Activated CD8-positive, alpha-beta memory T cell treated with anti-CD3 and anti-CD28 coated beads for 36 hours (primary cell): ENCODE measurements around the gene MAFG. TPM values are rescaled to one million over a fixed set of nuclear protein-coding genes. Genes with fewer than 3 reads are reported as not detected.

Experiments
- CTCF ChIA-PET: fragments of 350-600 bp; sonication (Branson Sonifier 250); formaldehyde crosslinking; loops from one replicate; lab custom pipeline; 2021; ENCODE audit warnings: antibody characterized with exemption; lab: Charles Lee
- POLR2A ChIA-PET: fragments of 350-600 bp; sonication (Branson Sonifier 250); formaldehyde crosslinking; loops from one replicate; lab custom pipeline; 2021; ENCODE audit warnings: antibody characterized with exemption; lab: Charles Lee
- total RNA-seq, 2 experiments: library from RNA; stranded (reverse); gene quantifications; one replicate each; pipeline ENCODE4 v1.2.3, GENCODE V29; 2021

MAFG gene
- total RNA-seq, 2 experiments from 2014 or later = 28.2 to 29.7 TPM

DNA sequence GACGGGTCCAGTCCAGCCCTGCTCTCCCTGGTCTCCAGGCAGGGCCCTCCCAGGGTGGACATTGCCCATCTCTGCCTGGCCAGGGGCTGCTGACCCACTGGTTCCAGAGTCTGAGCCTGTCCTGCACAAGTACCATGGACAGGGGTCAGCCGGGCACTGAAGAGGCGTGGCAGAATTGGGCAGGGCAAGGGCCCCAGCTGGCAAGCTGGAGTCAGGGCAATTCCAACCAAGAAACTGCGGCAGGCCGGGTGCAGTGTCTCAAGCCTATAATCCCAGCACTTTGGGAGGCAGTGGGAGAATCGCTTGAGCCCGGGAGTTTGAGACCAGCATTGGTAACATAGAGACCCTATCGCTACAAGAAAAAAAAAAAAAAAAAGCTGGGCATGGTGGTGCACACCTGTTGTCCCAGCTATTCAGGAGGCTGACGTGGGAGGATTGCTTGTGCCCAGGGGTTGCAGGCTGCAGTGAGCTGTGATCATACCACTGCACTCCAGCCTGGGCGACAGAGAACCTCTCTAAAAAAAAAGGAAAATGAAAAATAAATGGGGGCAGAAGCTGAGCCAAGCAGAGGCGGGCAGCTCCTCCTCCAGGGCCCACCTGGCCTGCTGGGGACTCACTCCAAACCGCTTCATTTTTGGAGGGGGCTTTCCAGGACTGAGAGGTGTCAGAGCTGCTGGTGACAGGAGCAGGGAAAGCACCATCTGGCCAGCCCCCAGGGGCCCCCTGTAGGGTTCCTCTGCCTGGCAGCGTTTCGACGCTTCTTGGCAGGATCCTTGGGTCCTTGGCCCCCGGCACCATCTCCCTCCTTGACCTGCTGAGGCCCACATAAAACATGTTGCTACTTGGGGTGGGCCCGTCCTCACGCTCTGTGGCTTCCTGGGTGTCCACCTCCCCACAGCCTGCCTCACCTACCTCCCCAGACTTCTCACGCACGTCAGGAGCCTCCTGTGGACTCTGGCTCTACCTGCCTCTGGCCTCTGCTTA is 2.9 kb upstream of the MAFG start:
- ChIA-PET CTCF (interaction anchor here (0.8 to 1.2 kb wide), 2 partner anchors 13 to 91 kb away, joined by 4 to 6 read pairs; partner anchors contain the start of gene SIRT7), POLR2A (interaction anchor here (0.5 kb wide), 1 partner anchor 156 kb away, joined by 3 read pairs; no protein-coding TSS in a partner anchor)

DNA sequence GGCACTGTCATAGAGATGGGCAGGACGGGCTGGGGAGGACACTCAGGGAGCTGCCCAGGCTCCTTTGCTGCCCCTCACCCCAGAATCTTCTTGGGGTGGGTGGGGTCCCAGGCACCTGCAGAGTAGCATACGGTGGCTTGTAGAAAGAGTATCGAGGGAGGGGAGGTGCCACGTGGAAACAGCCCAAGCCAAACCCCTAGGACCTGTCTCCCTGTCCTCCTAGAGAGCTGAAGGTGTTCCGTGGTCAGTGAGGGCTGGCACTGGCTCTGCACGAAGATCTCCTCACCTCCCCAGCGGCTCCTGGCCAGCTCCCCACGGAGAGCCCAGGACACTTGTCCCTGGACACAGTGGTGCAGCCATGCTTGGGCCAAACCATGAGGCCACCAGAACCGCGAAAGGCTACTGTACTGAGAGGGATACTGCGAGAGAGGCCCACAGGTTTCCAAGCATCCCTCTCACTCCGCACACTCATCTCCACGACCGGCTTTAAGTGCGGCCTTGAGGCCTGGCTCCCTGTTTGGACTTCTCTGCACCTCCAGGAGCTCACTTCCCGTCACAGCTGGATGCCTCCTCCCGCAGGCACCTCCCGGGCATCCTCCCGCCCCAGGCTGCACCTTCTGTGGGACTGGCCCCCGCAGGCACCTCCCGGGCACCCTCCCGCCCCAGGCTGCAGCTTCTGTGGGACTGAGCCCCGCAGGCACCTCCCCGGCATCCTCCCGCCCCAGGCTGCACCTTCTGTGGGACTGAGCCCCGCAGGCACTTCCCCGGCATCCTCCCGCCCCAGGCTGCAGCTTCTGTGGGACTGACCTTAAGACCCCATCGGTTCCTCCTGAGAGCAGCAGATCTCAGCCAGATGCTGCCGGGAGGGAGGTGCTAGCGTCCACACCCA is 2.0 kb upstream of the MAFG start:
- POLR2A ChIA-PET = interaction anchor here (1.3 kb wide), 1 partner anchor 8 kb away, joined by 4 read pairs; the partner anchor contains the start of gene PYCR1
- CTCF ChIA-PET = interaction anchor here (1.2 to 2.2 kb wide), 2 partner anchors 12 to 60 kb away, joined by 6 to 9 read pairs; partner anchors contain the start of gene SIRT7

DNA sequence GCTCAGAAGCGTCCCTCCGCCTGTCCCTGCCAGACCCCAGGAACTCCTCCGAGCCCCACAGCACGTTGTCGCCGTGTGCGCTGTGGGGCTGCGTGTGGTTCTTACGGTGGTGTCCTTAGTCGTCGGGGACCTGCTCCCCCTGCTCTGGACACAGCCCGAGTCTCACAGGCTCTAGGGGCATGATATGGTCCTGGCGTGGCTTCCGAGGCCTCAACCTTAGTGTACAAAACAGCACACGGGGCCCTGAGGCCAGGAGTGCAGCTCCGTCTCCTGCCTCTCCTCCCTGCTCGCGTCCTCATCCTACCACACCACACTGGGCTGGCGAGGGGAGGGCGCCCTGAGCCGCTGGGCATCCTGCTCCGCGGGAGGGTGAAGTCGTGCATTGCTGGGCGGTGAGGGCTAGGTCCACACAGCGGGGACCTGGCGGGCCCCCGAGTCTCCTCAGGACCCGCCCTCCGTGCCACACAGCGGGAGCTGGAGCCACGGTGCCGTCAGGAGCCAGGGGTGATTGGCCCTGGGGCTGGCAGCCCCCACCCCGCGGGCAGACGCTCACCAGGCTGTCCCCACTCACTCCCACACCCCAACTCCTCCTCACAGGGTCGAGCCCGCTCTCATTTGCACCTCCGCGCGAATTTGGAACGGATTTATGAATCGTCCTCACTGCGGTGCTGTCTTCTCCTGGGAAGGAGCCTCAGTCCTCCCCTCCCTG is 1.2 kb upstream of the MAFG start:
- POLR2A ChIA-PET = interaction anchor here (1.3 kb wide), 1 partner anchor 9 kb away, joined by 4 read pairs; the partner anchor contains the start of gene PYCR1
- CTCF ChIA-PET = interaction anchor here (1.2 to 2.2 kb wide), 3 partner anchors 37 to 109 kb away, joined by 3 to 9 read pairs (median 4); partner anchors contain the start of genes ALYREF, ANAPC11 and DCXR

DNA sequence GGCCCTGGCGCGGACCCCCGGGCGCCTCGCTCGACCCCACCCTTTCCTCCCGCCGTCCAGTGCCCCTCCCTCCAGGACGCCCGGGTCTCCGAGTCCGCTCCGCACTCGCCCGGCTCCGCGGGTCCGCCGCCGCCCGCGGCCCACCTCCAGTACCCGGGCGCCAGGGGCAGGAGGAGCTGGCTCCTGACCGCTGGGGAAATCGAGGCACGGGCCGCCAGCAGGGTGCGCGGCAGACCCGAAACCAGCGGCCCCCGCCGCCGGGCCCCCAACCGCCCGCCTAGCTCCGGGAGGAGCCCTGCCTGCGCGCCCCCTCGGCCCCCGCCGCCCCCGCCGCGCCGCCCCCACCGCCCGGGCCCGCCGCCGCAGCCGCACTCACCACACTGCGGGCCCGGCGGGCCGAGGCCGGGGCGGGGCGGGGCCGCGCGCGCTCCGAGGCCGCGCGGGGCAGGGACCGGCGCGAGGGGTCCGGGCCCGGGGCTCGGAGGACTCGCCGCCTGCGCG is 333 bp downstream of the MAFG start:
- CTCF ChIA-PET = interaction anchor here (0.6 to 2.2 kb wide), 5 partner anchors 10 to 420 kb away, joined by 3 to 9 read pairs (median 3); partner anchors contain the start of gene DCXR
- POLR2A ChIA-PET = interaction anchor here (0.6 to 1.4 kb wide), 7 partner anchors 11 to 216 kb away, joined by 3 to 11 read pairs (median 4); partner anchors contain the start of gene MCRIP1

DNA sequence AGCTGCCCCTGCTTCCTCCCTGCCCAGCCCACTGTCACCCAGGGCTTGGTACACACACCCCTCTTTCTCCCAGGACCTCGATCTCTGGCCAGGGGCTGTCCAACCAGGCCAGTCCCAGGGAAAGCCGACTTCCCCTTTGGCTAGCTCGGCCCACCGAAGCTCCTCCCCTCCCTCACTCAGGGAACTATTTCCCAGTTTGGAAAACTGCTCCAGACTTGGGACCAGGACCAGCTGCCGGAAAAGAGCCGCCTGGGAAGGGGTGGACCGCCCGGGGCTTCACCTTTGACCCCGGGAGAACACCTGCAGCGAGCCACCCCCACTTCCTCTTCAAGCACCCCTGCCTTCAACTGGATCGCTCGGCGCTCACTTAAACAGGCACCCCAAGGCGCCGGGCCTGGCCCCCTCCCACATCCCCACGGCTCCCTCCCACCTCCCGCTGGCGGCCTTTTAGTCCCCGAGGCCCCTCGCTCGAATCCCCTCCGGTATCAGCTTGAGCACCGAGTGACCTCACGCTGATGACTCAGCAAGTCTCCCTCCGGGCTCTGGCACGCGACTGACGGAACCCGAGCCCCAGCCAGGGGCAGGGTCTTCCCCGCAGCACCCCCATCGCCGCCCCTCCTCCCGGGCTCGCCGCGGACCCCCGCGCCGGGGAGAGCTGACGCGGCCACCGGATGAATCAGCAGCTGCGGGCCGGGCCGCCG is 934 bp downstream of the MAFG start:
- CTCF ChIA-PET = interaction anchor here (1.0 to 1.3 kb wide), 2 partner anchors 57 to 104 kb away, joined by 3 read pairs; no protein-coding TSS in a partner anchor
- POLR2A ChIA-PET = interaction anchor here (0.7 to 1.4 kb wide), 9 partner anchors 10 to 391 kb away, joined by 3 to 6 read pairs (median 3); partner anchors contain the start of genes CD7 and MCRIP1

DNA sequence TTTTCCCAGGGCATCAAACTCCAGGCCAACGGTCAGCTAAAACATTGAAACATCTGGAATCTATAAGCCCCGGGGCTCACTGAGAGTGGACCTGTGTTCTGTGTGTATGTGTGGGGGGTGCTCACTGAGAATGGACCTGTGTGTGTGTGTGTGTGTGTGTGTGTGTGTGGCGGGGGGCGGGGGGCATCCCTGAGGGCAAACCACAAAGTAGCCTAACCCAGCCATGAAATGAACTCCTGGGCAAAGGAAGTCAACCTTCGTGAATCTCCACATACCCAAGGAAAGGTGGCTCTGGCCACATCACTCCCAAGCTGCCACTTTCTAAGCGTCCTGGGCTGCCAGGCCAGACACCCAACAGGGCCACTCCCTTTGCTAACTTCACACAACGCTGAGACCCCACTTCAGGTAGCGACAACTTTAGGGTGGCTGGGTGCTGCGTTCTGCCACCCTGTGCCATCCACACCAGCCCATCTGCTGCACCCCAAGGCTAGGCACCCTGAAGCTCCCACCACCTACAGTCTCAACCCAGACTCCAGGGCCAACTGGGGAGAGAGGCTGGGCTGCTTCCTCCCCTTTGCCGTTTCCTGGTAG is 1.6 kb downstream of the MAFG start:
- POLR2A ChIA-PET = interaction anchor here (0.7 to 1.4 kb wide), 8 partner anchors 9 to 392 kb away, joined by 3 to 6 read pairs (median 4); partner anchors contain the start of genes CD7 and MCRIP1
- CTCF ChIA-PET = interaction anchor here (1.0 to 1.5 kb wide), 2 partner anchors 9 to 56 kb away, joined by 3 to 4 read pairs; no protein-coding TSS in a partner anchor

DNA sequence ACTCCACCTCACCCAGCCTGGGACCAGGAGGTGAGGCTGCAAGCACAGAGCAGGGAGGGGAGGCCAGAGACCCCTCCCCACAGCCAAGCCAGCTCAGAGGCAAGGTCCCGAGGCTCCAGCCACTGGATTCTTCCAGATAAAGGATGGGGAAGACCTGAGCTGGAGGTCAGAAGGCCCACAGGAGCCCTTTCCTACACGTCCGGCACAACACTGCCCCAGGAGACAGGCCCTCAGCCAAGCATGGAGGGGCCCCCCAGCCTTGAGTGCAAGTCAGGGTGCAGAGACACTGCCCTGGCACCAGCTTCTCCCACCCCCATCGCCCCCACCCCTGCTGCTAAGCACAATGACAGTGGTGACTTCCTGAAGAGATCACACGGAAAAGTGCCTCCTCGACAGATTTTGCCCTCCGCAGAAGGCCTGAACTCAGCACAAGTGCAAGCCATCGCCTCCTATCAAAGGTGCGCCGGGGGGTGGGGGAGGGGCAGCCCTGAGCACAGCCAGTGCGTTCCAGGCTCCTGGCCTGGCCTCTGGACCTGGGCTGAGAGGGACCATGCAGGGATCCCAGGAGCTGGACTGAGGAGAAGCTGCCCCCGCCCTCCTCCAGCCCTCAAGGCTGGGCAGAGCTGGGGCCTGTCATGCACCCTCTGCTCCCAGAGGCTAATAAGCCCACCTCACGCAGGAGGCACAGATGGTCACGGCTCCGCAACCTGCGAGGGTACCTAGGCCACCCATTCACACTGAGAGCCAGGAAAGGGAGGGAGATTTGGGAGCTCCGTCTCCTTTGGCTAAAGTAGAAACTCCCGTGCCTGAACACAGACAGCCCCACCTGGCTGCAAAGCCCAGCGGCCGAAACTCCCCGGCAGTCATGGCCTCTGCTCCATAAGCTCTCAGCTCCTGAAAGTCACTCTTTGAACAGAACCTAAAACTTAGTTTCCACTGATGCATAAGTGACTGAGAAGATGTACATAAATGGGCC is 2.7 kb downstream of the MAFG start:
- CTCF ChIA-PET = interaction anchor here (0.7 to 1.5 kb wide), 2 partner anchors 8 to 276 kb away, joined by 3 to 4 read pairs; no protein-coding TSS in a partner anchor
- POLR2A ChIA-PET = interaction anchor here (0.7 to 1.0 kb wide), 2 partner anchors 55 to 91 kb away, joined by 3 to 4 read pairs; no protein-coding TSS in a partner anchor

DNA sequence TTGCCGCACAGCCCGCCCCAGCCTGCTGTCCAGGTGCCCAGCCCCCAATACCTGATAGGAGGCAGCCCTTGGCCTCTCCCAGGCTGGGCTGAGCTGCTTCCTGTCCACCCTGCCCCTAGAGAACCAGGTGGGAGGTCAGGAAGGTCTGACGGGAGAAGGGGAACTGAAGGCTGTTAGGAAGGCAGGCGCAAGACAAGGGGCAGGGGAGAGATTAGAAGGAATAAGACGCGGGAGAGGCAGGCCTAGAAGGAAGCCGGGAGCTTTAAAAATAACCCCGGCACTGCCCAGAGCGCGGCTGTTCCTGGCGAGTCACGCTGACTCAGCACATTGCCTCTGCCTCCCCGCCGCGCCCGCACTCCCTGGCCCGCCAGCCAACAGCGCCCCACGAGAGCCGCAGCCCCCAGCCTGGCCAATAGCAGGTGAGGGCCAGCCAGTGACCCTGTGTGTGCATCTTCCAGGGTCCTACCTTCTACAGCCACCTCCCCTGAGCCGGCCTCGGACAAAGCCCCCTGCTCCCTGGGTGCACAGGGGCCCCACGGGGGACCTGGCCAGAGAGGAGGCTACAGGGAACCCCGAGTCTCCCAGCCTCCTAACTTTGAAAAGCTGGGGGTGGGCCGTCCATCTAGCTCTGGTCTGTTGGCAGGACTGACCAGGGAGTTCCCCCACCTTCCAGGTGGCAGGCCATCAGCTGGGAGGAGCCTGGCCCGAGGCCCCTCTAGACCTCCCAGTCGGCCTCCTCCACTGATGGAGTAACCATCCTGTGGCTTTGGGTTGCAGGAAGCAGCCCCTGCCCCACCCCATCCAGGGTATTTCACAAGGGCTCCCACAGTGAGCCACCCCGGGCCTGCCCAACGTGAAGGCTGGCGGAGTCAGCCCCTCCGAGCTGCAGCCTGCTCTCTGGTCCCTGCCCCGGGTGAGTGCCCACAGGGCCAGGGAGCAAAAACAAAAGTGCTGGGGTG is 4.0 kb downstream of the MAFG start:
- ChIA-PET CTCF (interaction anchor here (0.5 kb wide), 1 partner anchor 20 kb away, joined by 4 read pairs; no protein-coding TSS in a partner anchor), POLR2A (no interaction called here)

DNA sequence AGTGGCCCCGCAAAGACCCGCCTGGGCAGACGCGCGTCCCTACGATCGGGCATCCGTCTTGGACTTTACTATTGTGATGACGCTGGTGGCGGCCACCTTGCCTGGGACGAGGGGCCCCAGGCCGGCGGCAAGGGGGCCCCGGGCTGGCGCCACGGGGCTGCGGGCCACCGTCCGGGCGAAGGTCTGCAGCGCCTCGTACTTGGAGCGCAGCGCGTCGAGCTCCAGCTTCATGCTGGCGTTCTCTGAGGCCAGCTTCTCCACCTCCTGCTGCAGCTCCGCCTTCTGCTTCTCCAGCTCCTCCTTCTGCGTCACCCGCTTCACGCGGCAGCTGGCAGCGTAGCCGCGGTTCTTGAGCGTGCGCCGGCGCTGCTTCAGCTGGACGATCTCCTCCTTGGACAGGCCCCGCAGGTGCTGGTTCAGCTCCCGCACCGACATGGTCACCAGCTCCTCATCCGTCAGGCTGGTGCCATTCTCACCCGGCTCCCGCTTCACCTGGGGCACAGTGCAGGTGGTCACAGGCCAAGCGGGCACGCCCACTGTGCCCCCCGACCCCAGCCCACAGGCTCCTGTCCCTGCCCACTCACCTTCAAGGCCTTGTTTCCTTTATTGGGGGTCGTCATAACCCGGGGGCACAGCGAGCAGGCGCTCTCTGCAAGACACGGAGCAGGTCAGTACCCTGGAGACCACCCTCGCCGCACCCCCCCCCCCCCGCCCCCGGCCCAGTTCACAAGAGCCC is 4.8 kb downstream of the MAFG start:
- ChIA-PET POLR2A (no interaction called here), CTCF (no interaction called here)

DNA sequence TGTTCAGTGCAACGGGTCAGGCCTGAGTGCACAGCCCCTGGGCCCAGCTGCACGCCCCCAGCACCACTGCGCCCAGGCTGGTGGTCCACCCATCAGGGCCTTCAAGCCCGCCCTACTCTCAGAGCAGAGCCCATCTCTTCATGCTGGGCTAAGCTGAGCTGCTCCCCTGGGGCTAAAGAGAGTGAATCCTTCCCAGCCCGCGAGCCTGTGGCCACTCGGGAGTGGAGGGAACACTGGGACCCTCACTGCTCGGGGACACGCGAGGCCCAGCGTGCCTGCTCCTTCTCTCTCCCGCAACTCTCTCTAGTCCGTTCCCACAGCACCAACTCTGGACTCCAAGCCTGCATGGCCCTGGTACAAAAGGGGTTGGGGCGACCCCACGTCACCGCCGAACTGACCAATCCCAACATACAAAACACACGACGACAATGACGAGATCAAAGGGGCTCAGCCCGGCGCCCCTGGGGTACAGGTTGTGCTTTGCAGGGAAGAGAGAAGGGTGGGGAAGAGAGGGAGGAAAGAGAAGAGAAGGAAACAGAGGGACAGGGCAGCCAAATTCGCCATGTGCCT is 5.5 kb downstream of the MAFG start:
- POLR2A ChIA-PET = no interaction called here

DNA sequence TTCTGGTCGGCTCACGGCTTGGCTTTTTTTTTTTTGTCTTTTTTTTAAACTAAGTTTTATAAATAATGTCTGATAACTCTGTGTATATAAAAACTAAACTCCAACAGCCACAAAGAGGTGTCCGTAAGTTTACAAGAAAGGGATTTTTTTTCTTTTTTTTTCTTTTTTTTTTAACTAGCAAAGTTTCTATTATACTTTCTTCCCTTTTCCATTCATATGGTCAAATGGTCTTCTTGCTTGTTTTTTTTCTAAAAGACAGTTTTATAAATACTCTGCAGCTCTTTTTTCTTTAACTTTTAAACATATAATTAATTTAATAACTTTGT is 6.0 kb downstream of the MAFG start:
- CTCF ChIA-PET = interaction anchor here (0.8 kb wide), 1 partner anchor 12 kb away, joined by 3 read pairs; no protein-coding TSS in a partner anchor
- POLR2A ChIA-PET = interaction anchor here (0.6 kb wide), 1 partner anchor 681 kb away, joined by 3 read pairs; no protein-coding TSS in a partner anchor

More for the DNA sequence above, 5.5 kb downstream of the MAFG start:
- CTCF ChIA-PET = interaction anchor here (0.8 kb wide), 1 partner anchor 13 kb away, joined by 3 read pairs; no protein-coding TSS in a partner anchor

DNA sequence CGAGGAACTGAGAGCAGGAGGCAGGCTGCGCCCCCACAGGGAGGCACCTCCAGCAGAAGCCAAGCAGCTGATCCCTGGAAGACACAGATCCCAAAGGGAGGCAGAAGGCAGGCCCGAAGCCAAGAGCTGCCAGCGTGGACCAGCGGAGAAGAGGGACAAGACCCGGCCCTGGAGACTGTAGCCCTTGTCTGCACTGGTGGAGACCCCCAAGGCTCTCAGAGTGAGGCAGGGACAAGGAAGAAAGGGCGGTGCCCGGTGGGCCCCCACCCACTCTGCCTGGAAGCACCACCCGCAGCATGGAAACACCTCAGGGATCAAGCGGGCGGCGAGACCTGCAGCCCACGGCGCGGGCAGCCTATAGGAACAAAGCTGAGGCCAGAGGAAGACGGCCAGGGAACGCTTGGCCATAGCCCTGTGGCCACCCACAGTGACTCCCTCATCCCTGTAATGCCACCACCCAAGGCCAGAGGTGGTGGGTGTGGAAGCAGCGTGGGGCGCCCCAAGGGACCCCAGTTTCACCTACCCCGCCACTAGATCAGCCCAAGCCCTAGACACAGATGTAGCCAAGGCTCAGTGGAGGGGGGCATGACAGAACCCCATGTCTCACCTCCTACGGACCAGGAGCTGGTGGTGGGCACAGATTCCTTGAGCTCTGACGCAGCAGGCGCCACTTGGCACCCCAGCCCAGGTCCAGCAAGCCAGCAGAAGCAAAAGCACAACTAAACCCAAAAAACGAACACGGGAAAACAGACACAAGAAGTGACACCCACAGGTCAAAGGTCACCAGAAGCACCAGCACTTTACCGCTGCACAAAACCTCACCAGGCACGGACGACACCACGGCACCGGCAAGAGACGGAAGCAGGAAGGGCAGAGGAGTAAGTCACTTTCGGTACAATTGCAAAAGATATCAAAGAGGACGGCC is 6.7 kb downstream of the MAFG start:
- CTCF ChIA-PET = no interaction called here

More for the DNA sequence above, 6.7 kb downstream of the MAFG start:
- POLR2A ChIA-PET = interaction anchor here (0.6 kb wide), 1 partner anchor 682 kb away, joined by 3 read pairs; no protein-coding TSS in a partner anchor
